Sigmoid colon (tissue), 7 donors: ENCODE measurements around the gene CCDC170. TPM values are rescaled to one million over a fixed set of nuclear protein-coding genes. Genes with fewer than 3 reads are reported as not detected.
"Not testable (repeated sequence)": the region's sequence is repeated elsewhere in the genome, so short reads cannot be mapped to it uniquely, and the experiment has no call there.

Experiments used
- DNase-seq: peaks from one replicate; pipeline ENCODE4 v3.0.0-alpha.2; 2019
- H3K27ac ChIP-seq, 4 donors: fragments of 200-600 bp; sonication (generic); one replicate each; pipeline ENCODE4 v1.5.1; 2016 to 2019; ENCODE audit warnings: mild to moderate bottlenecking in 1 of 4
- H3K27me3 ChIP-seq, 3 donors: fragments of 200-600 bp; sonication (generic); one replicate each; pipeline ENCODE4 v1.5.1; 2019; ENCODE audit warnings: mild to moderate bottlenecking in 1 of 3
- H3K36me3 ChIP-seq, 4 donors: fragments of 200-600 bp; sonication (generic); one replicate each; pipeline ENCODE4 v1.5.1; 2016 to 2019
- H3K4me1 ChIP-seq, 4 donors: fragments of 200-600 bp; sonication (generic); one replicate each; pipeline ENCODE4 v1.5.1; 2017 to 2019
- H3K4me3 ChIP-seq, 4 donors: fragments of 200-600 bp; sonication (generic); one replicate each; pipeline ENCODE4 v1.5.1; 2017 to 2019; ENCODE audit warnings: mild to moderate bottlenecking in 2 of 4, moderate library complexity in 1 of 4
- H3K9me3 ChIP-seq, 4 donors: fragments of 200-600 bp in 3 of 4; sonication (generic) in 3 of 4; one replicate each; pipeline versions ENCODE4 v1.5.1 to v1.6.1; 2013 to 2019
- CTCF ChIP-seq, 4 experiments: fragments of 450-650 bp in 3 of 4; fragments of 200-600 bp in 1 of 4; IDR thresholded peaks; one replicate each; pipeline ENCODE4 v1.5.1; 2016 to 2019; ENCODE audit warnings: antibody characterized with exemption in 4 of 4, mild to moderate bottlenecking in 3 of 4, moderate library complexity in 2 of 4
- EP300 ChIP-seq, 4 donors: sonication (generic); formaldehyde crosslinking; IDR thresholded peaks; one replicate each; pipeline ENCODE4 v1.6.1; 2017; ENCODE audit warnings: antibody characterized with exemption in 4 of 4
- POLR2A ChIP-seq, 2 donors: fragments of 450-650 bp; IDR thresholded peaks; one replicate each; pipeline ENCODE4 v1.6.1; 2016; ENCODE audit warnings: antibody characterized with exemption in 2 of 2, mild to moderate bottlenecking in 2 of 2, moderate library complexity in 2 of 2
- POLR2AphosphoS5 ChIP-seq, 4 donors: sonication (generic); formaldehyde crosslinking; IDR thresholded peaks; one replicate each; pipeline ENCODE4 v1.6.1; 2017; ENCODE audit warnings: antibody characterized with exemption in 4 of 4
- WGBS, 2 donors: extraction: QIAGEN DNeasy Blood & Tissue Kit; methylation state at CpG; one replicate each; pipeline ENCODE4 v1.1.7; 2013; 5-methylcytosine and 5-hydroxymethylcytosine counted together
- intact Hi-C: fragments of 100-400 bp; cut with DNase I; formaldehyde crosslinking; loops from one replicate; pipeline ENCODE4 v1.15.1; 2023
- polyA plus RNA-seq, 3 donors: library from polyadenylated mRNA; stranded (reverse); fragments of 200-250 nt; gene quantifications; one replicate each; pipeline ENCODE4 v1.2.3, GENCODE V29; 2013
- total RNA-seq, 4 donors: library from RNA; depleted of rRNA; stranded (reverse); fragments of >200 nt; gene quantifications; one replicate each; pipeline ENCODE4 v1.1.0, GENCODE V29; 2016
- donor health status: healthy with polysubstance abuse.
- donor health status: Bipolar disorder and iron deficiency.
- donor health status: healthy.

The CCDC170 gene
- total RNA-seq = under 1 TPM; 0.33 to 0.83 (median 0.56) TPM
- 1 to 10 TPM in 1 of 3 donors, under 1 TPM in 2; 0.60 to 2.5 (median 0.66) TPM for polyA plus RNA-seq

- peaks cover 0 to 35% (median 15%) of the 10 kb centered on the region in 3 donors for H3K27me3 ChIP-seq
- WGBS, 2 donors = 1% methylated on average over 58 of the region's 58 CpGs
- no peak for TF ChIP-seq EP300 (IDR thresholded peaks at IDR 0.05)
- no peak for TF ChIP-seq CTCF (IDR thresholded peaks at IDR 0.05)
- TF ChIP-seq POLR2A (IDR thresholded peaks at IDR 0.05) = no peak
- no peak for TF ChIP-seq POLR2AphosphoS5 (IDR thresholded peaks at IDR 0.05)
- intact Hi-C loops = no loop called here
- no peak for DNase-seq
- H3K4me3 ChIP-seq = peak within 1 kb of the TSS; percentile 33 to 70 (median 59)
- H3K9me3 ChIP-seq = no peaks in the 10 kb centered on the region
- H3K27ac ChIP-seq = peak within 1 kb of the TSS; percentile 37 to 64 (median 53)
- H3K4me1 ChIP-seq = peaks cover 0 to 20% (median 7%) of the 10 kb centered on the region in 4 donors
- H3K36me3 ChIP-seq = no peaks in the 10 kb centered on the region
Observed at GRCh38 chr6:151493804-151494234, at the start of gene CCDC170. Gene CCDC170, plus strand, starts transcription at chr6:151494017. Its CDS starts 112 bp downstream, at chr6:151494129.

GRCh38 chr6:151445482-151445881, 48.3 kb upstream of the CCDC170 start:
- peaks cover 0 to 29% (median 23%) of the 10 kb centered on the region in 4 donors for H3K4me1 ChIP-seq
- WGBS, 2 donors = 74 to 81% methylated on average over 5 of the region's 5 CpGs
- intact Hi-C loops = no loop called here
- no peak overlapping the region for H3K4me3 ChIP-seq
- no peaks in the 10 kb centered on the region for H3K27me3 ChIP-seq
- DNase-seq = no peak
- no peaks in the 10 kb centered on the region for H3K36me3 ChIP-seq
- H3K9me3 ChIP-seq = no peaks in the 10 kb centered on the region
- TF ChIP-seq EP300 (IDR thresholded peaks at IDR 0.05) = no peak
- no peak for TF ChIP-seq POLR2AphosphoS5 (IDR thresholded peaks at IDR 0.05)
- peak overlapping the region; percentile 60 to 86 (median 80) for H3K27ac ChIP-seq

GRCh38 chr6:151447237-151447636, 46.6 kb upstream of the CCDC170 start:
- intact Hi-C loops = no loop called here
- H3K27me3 ChIP-seq = no peaks in the 10 kb centered on the region
- no peaks in the 10 kb centered on the region for H3K9me3 ChIP-seq
- H3K27ac ChIP-seq = peak overlapping the region in 1 of 4 donors; percentile 84
- no peaks in the 10 kb centered on the region for H3K36me3 ChIP-seq
- H3K4me3 ChIP-seq = no peak overlapping the region
- TF ChIP-seq CTCF (IDR thresholded peaks at IDR 0.05) (no peak), POLR2A (IDR thresholded peaks at IDR 0.05) (no peak), EP300 (IDR thresholded peaks at IDR 0.05) (no peak), POLR2AphosphoS5 (IDR thresholded peaks at IDR 0.05) (no peak)
- peaks cover 0 to 27% (median 22%) of the 10 kb centered on the region in 4 donors for H3K4me1 ChIP-seq
- DNase-seq = no peak
- 88 to 92% methylated on average over 4 of the region's 4 CpGs for WGBS, 2 donors

GRCh38 chr6:151448623-151449022, 45.2 kb upstream of the CCDC170 start:
- H3K27me3 ChIP-seq = no peaks in the 10 kb centered on the region
- intact Hi-C loops = no loop called here
- H3K4me1 ChIP-seq = peaks cover 0 to 34% (median 28%) of the 10 kb centered on the region in 4 donors
- WGBS, 2 donors = 94 to 95% methylated on average over 12 of the region's 12 CpGs
- no peak for TF ChIP-seq POLR2A (IDR thresholded peaks at IDR 0.05)
- H3K27ac ChIP-seq = no peak overlapping the region
- no peaks in the 10 kb centered on the region for H3K36me3 ChIP-seq
- no peak for DNase-seq
- H3K4me3 ChIP-seq = no peak overlapping the region
- no peaks in the 10 kb centered on the region for H3K9me3 ChIP-seq

GRCh38 chr6:151450928-151451327, 42.9 kb upstream of the CCDC170 start:
- not testable (repeated sequence) for H3K27me3 ChIP-seq, DNase-seq, H3K9me3 ChIP-seq, H3K36me3 ChIP-seq
- 25 to 47% methylated on average over 5 to 6 of the region's 6 CpGs for WGBS, 2 donors
- peaks cover 0 to 39% (median 33%) of the 10 kb centered on the region in 4 donors for H3K4me1 ChIP-seq
- intact Hi-C loops = loop anchor here (10.0 kb wide), 1 partner anchor 566 kb away; no protein-coding TSS in a partner anchor
- peak overlapping the region in 3 of 4 donors; percentile 78 to 98 (median 80) for H3K4me3 ChIP-seq
- peak overlapping the region; percentile 90 to 97 (median 94) for H3K27ac ChIP-seq

GRCh38 chr6:151451417-151451949, 42.3 kb upstream of the CCDC170 start:
- Histone ChIP-seq H3K4me1 (peaks cover 0 to 35% (median 28%) of the 10 kb centered on the region in 4 donors), H3K9me3 (no peaks in the 10 kb centered on the region), H3K27ac (peak overlapping the region; percentile 90 to 97 (median 94)), H3K36me3 (peaks cover 0 to 2% (median 0%) of the 10 kb centered on the region in 4 donors), H3K4me3 (peak overlapping the region; percentile 78 to 98 (median 83)), H3K27me3 (no peaks in the 10 kb centered on the region)
- no peak for DNase-seq
- intact Hi-C loops = loop anchor here (10.0 kb wide), 1 partner anchor 567 kb away; no protein-coding TSS in a partner anchor
- WGBS, 2 donors = 1 to 2% methylated on average over 22 of the region's 22 CpGs
- no peak for TF ChIP-seq POLR2AphosphoS5 (IDR thresholded peaks at IDR 0.05)
- TF ChIP-seq CTCF (IDR thresholded peaks at IDR 0.05) = no peak
- TF ChIP-seq POLR2A (IDR thresholded peaks at IDR 0.05) = no peak
- TF ChIP-seq EP300 (IDR thresholded peaks at IDR 0.05) = no peak
